CD14-positive monocyte (primary cell): ENCODE results near the gene GPALPP1. TPM values are rescaled to one million over a fixed set of nuclear protein-coding genes. Genes with fewer than 3 reads are reported as not detected.

Experiments used
- DNase-seq, 3 donors: peaks; one replicate each; pipeline ENCODE4 v3.0.0-alpha.2; 2011 to 2022
- H2AFZ ChIP-seq: 2 replicates; pipeline ENCODE4 v1.6.0; 2012; ENCODE audit warnings: mild to moderate bottlenecking, low read depth, low read length, inconsistent platforms; ENCODE audit not compliant: insufficient read depth, poor library complexity, severe bottlenecking
- H3K27ac ChIP-seq, 2 donors: 1 replicate in 1 of 2; 2 replicates in 1 of 2; pipeline ENCODE4 v1.5.1; 2012 to 2013; ENCODE audit warnings: low read length in 2 of 2, control low read depth in 1 of 2, inconsistent platforms in 1 of 2, low read depth in 1 of 2, mild to moderate bottlenecking in 1 of 2
- H3K27me3 ChIP-seq, 2 donors: one replicate each; pipeline versions ENCODE4 v1.6.0 to v1.6.1; 2011 to 2013; ENCODE audit warnings: low read length in 2 of 2; ENCODE audit not compliant: control insufficient read depth in 2 of 2, insufficient read depth in 2 of 2
- H3K36me3 ChIP-seq, 2 donors: replicated peaks in 1 of 2; 1 replicate in 1 of 2; 2 replicates in 1 of 2; pipeline versions ENCODE4 v1.5.1 to v1.6.1; 2012 to 2013; ENCODE audit warnings: low read length in 2 of 2, control low read depth in 1 of 2, inconsistent platforms in 1 of 2, mild to moderate bottlenecking in 1 of 2; ENCODE audit not compliant: insufficient read depth in 2 of 2, control insufficient read depth in 1 of 2
- H3K4me1 ChIP-seq, 2 donors: 1 replicate in 1 of 2; 2 replicates in 1 of 2; pipeline versions ENCODE4 v1.5.1 to v1.6.1; 2012 to 2013; ENCODE audit warnings: low read length in 2 of 2, control low read depth in 1 of 2, inconsistent platforms in 1 of 2, mild to moderate bottlenecking in 1 of 2, moderate library complexity in 1 of 2; ENCODE audit not compliant: insufficient read depth in 2 of 2, control insufficient read depth in 1 of 2
- H3K4me2 ChIP-seq: replicated peaks from 2 replicates; pipeline ENCODE3; 2012; ENCODE audit warnings: low read length, moderate library complexity, mild to moderate bottlenecking; ENCODE audit not compliant: poor library complexity, severe bottlenecking; ENCODE audit errors: extremely low read depth
- H3K4me3 ChIP-seq, 3 experiments: fragments of 200-600 bp in 1 of 3; sonication (generic) in 1 of 3; replicated peaks in 1 of 3; 1 replicate in 2 of 3; 2 replicates in 1 of 3; pipeline ENCODE4 v1.5.1; 2011 to 2013; ENCODE audit warnings: low read length in 3 of 3, mild to moderate bottlenecking in 3 of 3, control low read depth in 2 of 3, low read depth in 2 of 3, inconsistent platforms in 1 of 3, moderate library complexity in 1 of 3
- H3K79me2 ChIP-seq: 2 replicates; pipeline ENCODE4 v1.6.0; 2012; ENCODE audit warnings: mild to moderate bottlenecking, control low read depth, inconsistent platforms, low read length, moderate library complexity; ENCODE audit not compliant: insufficient read depth
- H3K9ac ChIP-seq: 2 replicates; pipeline ENCODE4 v1.6.0; 2017; ENCODE audit warnings: low read length, mild to moderate bottlenecking; ENCODE audit not compliant: insufficient read depth, poor library complexity, severe bottlenecking
- H3K9me3 ChIP-seq, 2 donors: replicated peaks in 1 of 2; 1 replicate in 1 of 2; 2 replicates in 1 of 2; pipeline versions ENCODE4 v1.5.1 to v1.6.1; 2012 to 2013; ENCODE audit warnings: low read length in 2 of 2, control low read depth in 1 of 2; ENCODE audit not compliant: control insufficient read depth in 1 of 2, insufficient read depth in 1 of 2
- H4K20me1 ChIP-seq: 2 replicates; pipeline ENCODE4 v1.6.0; 2012; ENCODE audit warnings: mild to moderate bottlenecking, low read length, control low read depth, moderate library complexity; ENCODE audit not compliant: insufficient read depth
- H3K27ac Mint-ChIP-seq, 7 donors: one replicate each; pipeline ENCODE4 v1.8.0; 2020; ENCODE audit warnings: mild to moderate bottlenecking in 7 of 7, mixed read lengths in 7 of 7, moderate library complexity in 6 of 7, inconsistent platforms in 2 of 7
- H3K27me3 Mint-ChIP-seq, 3 donors: one replicate each; pipeline ENCODE4 v1.8.0; 2021 to 2022; ENCODE audit warnings: low read depth in 3 of 3, mild to moderate bottlenecking in 3 of 3, mixed read lengths in 3 of 3, moderate library complexity in 3 of 3, inconsistent platforms in 1 of 3
- H3K36me3 Mint-ChIP-seq, 2 donors: one replicate each; pipeline ENCODE4 v1.8.0; 2020; ENCODE audit warnings: mixed read lengths in 2 of 2, inconsistent platforms in 1 of 2, mild to moderate bottlenecking in 1 of 2
- H3K4me1 Mint-ChIP-seq: one replicate; pipeline ENCODE4 v1.8.0; 2020; ENCODE audit warnings: mild to moderate bottlenecking, mixed read lengths
- H3K4me3 Mint-ChIP-seq, 2 donors: one replicate each; pipeline ENCODE4 v1.8.0; 2020; ENCODE audit warnings: mild to moderate bottlenecking in 2 of 2, mixed read lengths in 2 of 2, moderate library complexity in 1 of 2
- H3K9me3 Mint-ChIP-seq, 7 donors: one replicate each; pipeline ENCODE4 v1.8.0; 2020 to 2022; ENCODE audit warnings: mixed read lengths in 7 of 7, mild to moderate bottlenecking in 6 of 7, moderate library complexity in 6 of 7, inconsistent platforms in 2 of 7
- CTCF ChIP-seq: fragments of 200-600 bp; IDR thresholded peaks from one replicate; pipeline ENCODE4 v1.8.0; 2022; ENCODE audit warnings: antibody characterized with exemption, mild to moderate bottlenecking
- WGBS: methylation state at CpG from one replicate; pipeline ENCODE4 v1.1.5; 2013; ENCODE audit warnings: missing lambda C conversion rate; ENCODE audit not compliant: insufficient coverage; 5-methylcytosine and 5-hydroxymethylcytosine counted together
- intact Hi-C, 2 donors: fragments of 100-400 bp; cut with micrococcal nuclease; formaldehyde crosslinking; loops; one replicate each; pipeline versions ENCODE4 v1.15.0 to v1.15.1; 2023
- polyA plus RNA-seq, 3 donors: library from polyadenylated mRNA; depleted of rRNA in 1 of 3; unstranded in 2 of 3; stranded (reverse) in 1 of 3; fragments of 300-500 nt in 2 of 3; fragments of >200 nt in 1 of 3; fragmentation: Illumina TruSeq in 2 of 3; gene quantifications; 1 replicate in 2 of 3; 2 replicates in 1 of 3; pipeline ENCODE4 v1.2.3, GENCODE V29; 2012 to 2021

GPALPP1 gene
- polyA plus RNA-seq, 3 donors = 9.4 to 13.7 (median 11.4) TPM

GRCh38 chr13:44961997-44962396, 27.3 kb upstream of the GPALPP1 start:
- no peak overlapping the region for H2AFZ ChIP-seq
- H3K27me3 Mint-ChIP-seq = no peaks in the 10 kb centered on the region
- H3K36me3 Mint-ChIP-seq = peaks cover 55 to 71% of the 10 kb centered on the region in 2 donors
- H3K27ac Mint-ChIP-seq = no peak overlapping the region
- H3K4me3 Mint-ChIP-seq = no peak overlapping the region
- H4K20me1 ChIP-seq = no peaks in the 10 kb centered on the region
- peaks cover 11 to 18% of the 10 kb centered on the region in 2 donors for H3K9me3 ChIP-seq
- no CpG with 5 or more reads among the region's 2 CpGs for WGBS
- TF ChIP-seq CTCF = no peak
- no peak overlapping the region for H3K4me2 ChIP-seq
- no peak overlapping the region for H3K9ac ChIP-seq
- intact Hi-C loops = no loop called here
- peaks cover 41 to 58% of the 10 kb centered on the region in 2 donors for H3K36me3 ChIP-seq
- no peak for DNase-seq
- no peak overlapping the region for H3K27ac ChIP-seq
- H3K79me2 ChIP-seq = no peaks in the 10 kb centered on the region
- H3K4me3 ChIP-seq = no peak overlapping the region
- H3K27me3 ChIP-seq = no peaks in the 10 kb centered on the region
- peaks cover 9 to 26% (median 12%) of the 10 kb centered on the region in 7 donors for H3K9me3 Mint-ChIP-seq
- no peaks in the 10 kb centered on the region for H3K4me1 Mint-ChIP-seq
- no peaks in the 10 kb centered on the region for H3K4me1 ChIP-seq

- intact Hi-C loops = loop anchor here in 1 of 2 donors (5.0 kb wide), 1 partner anchor 486 kb away; no protein-coding TSS in a partner anchor
- no CpG with 5 or more reads among the region's 3 CpGs for WGBS
- no peak for TF ChIP-seq CTCF
Observed at GRCh38 chr13:44967704-44968433, 21.5 kb upstream of the GPALPP1 start.

More at GRCh38 chr13:44967704-44968433, 21.5 kb upstream of the GPALPP1 start:
- Histone ChIP-seq H3K79me2 (no peaks in the 10 kb centered on the region), H4K20me1 (no peaks in the 10 kb centered on the region), H3K27me3 (no peaks in the 10 kb centered on the region), H2AFZ (no peak overlapping the region), H3K27ac (no peak overlapping the region), H3K36me3 (peaks cover 29 to 44% of the 10 kb centered on the region in 2 donors), H3K9ac (no peak overlapping the region), H3K4me3 (no peak overlapping the region), H3K4me1 (no peaks in the 10 kb centered on the region), H3K9me3 (peaks cover 3 to 4% of the 10 kb centered on the region in 2 donors), H3K4me2 (no peak overlapping the region)
- Mint-ChIP-seq H3K9me3 (peaks cover 0 to 10% (median 5%) of the 10 kb centered on the region in 7 donors), H3K27me3 (no peaks in the 10 kb centered on the region), H3K27ac (peak overlapping the region in 1 of 7 donors; percentile 22), H3K36me3 (peaks cover 44 to 46% of the 10 kb centered on the region in 2 donors), H3K4me3 (no peak overlapping the region), H3K4me1 (no peaks in the 10 kb centered on the region)
- no peak for DNase-seq
